Lung (tissue), 12 donors: Measurements from ENCODE around the gene CPLX3. TPM values are rescaled to one million over a fixed set of nuclear protein-coding genes. Genes with fewer than 3 reads are reported as not detected.
A peak's percentile ranks its signal among the peaks of the same experiment; 100 is the strongest.

Experiments used
- ATAC-seq: fragments of 200-7000 bp; cut with Tn5 transposase; one replicate; pipeline ENCODE4 v1.9.1; 2020; ENCODE audit warnings: moderate number of reproducible peaks; ENCODE audit not compliant: insufficient read depth, low FRiP score
- DNase-seq, 3 donors: peaks; one replicate each; pipeline ENCODE4 v3.0.0-alpha.2; 2013 to 2017
- H3K27ac ChIP-seq, 2 donors: one replicate each; pipeline ENCODE4 v1.5.1; 2013; ENCODE audit warnings: mild to moderate bottlenecking in 2 of 2, moderate library complexity in 2 of 2, control low read depth in 1 of 2, inconsistent platforms in 1 of 2, low read depth in 1 of 2, low read length in 1 of 2
- H3K27me3 ChIP-seq, 3 donors: one replicate each; pipeline ENCODE4 v1.5.1; 2013; ENCODE audit warnings: low read length in 2 of 3; ENCODE audit not compliant: control insufficient read depth in 3 of 3, insufficient read depth in 3 of 3
- H3K36me3 ChIP-seq, 4 donors: one replicate each; pipeline ENCODE4 v1.5.1; 2013; ENCODE audit warnings: low read length in 4 of 4, mild to moderate bottlenecking in 1 of 4, moderate library complexity in 1 of 4; ENCODE audit not compliant: control insufficient read depth in 4 of 4, insufficient read depth in 4 of 4
- H3K4me1 ChIP-seq, 5 donors: one replicate each; pipeline ENCODE4 v1.5.1; 2013; ENCODE audit warnings: low read length in 5 of 5, mild to moderate bottlenecking in 2 of 5, moderate library complexity in 1 of 5; ENCODE audit not compliant: control insufficient read depth in 5 of 5, insufficient read depth in 5 of 5
- H3K4me3 ChIP-seq: one replicate; pipeline ENCODE4 v1.5.1; 2013; ENCODE audit warnings: mild to moderate bottlenecking, control low read depth, moderate library complexity
- H3K9ac ChIP-seq, 2 donors: one replicate each; pipeline ENCODE4 v1.5.1; 2013; ENCODE audit warnings: low read length in 2 of 2, control low read depth in 1 of 2; ENCODE audit not compliant: insufficient read depth in 1 of 2
- H3K9me3 ChIP-seq, 4 donors: one replicate each; pipeline ENCODE4 v1.5.1; 2013; ENCODE audit warnings: low read length in 3 of 4, mild to moderate bottlenecking in 1 of 4, moderate library complexity in 1 of 4; ENCODE audit not compliant: control insufficient read depth in 4 of 4, insufficient read depth in 3 of 4
- CTCF ChIP-seq: IDR thresholded peaks from 2 replicates; pipeline ENCODE4 v1.5.1; 2012; ENCODE audit warnings: mild to moderate bottlenecking; ENCODE audit errors: control extremely low read depth, extremely low read depth
- WGBS, 2 donors: extraction: QIAGEN DNeasy Blood & Tissue Kit; methylation state at CpG; one replicate each; pipeline ENCODE4 v1.1.7; 2013; 5-methylcytosine and 5-hydroxymethylcytosine counted together
- polyA plus RNA-seq, 2 donors: library from polyadenylated mRNA; stranded (reverse); fragments of 200-250 nt; gene quantifications; one replicate each; pipeline ENCODE4 v1.2.1, GENCODE V29; 2013
- total RNA-seq, 2 donors: library from RNA; depleted of rRNA in 1 of 2; stranded (reverse); fragments of >200 nt in 1 of 2; gene quantifications; one replicate each; pipeline ENCODE4 v1.2.1, GENCODE V29; 2014 to 2021
- donor health status: control.
- donor health status: control.
- donor health status: Bipolar disorder and iron deficiency.
- donor health status: healthy.
- donor health status: DM: yes; HTN: yes; CAD: no.

CPLX3 gene
- total and polyA plus RNA-seq, 4 donors: 0.10 to 0.13 TPM; not detected in 2

DNA sequence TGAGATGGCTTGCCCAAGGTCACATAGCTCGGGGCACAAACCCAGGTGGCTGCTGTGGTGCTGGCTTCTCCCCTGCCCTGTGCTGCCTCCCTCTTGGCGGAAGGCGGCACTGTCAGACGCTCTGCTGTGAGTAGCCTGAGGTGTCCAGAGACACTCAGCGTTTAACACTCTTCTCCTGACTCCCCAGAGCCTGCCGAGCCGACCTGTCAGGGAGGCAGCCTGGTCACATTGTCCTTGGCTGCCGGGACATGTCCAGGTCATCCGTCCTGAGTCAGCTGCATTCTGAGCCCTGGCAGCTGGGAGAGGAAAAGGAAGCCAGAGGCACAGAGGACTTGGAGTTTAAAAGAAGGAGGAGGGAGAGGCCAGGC lies 9.1 kb upstream of the CPLX3 start:
- WGBS, 2 donors: 38 to 60% methylated on average over 9 of the region's 9 CpGs
- Histone ChIP-seq H3K9me3 (no peaks in the 10 kb centered on the region), H3K9ac (no peak overlapping the region), H3K4me1 (peaks cover 0 to 13% (median 0%) of the 10 kb centered on the region in 5 donors), H3K4me3 (no peak overlapping the region), H3K27me3 (no peaks in the 10 kb centered on the region), H3K36me3 (no peaks in the 10 kb centered on the region), H3K27ac (peak overlapping the region in 1 of 2 donors; percentile 69)
- TF ChIP-seq CTCF: no peak
- ATAC-seq (no peak), DNase-seq (no peak)

- no peak for DNase-seq
- H3K36me3 ChIP-seq: no peaks in the 10 kb centered on the region
- TF ChIP-seq CTCF: no peak
- H3K9ac ChIP-seq: no peak overlapping the region
- H3K4me1 ChIP-seq: peaks cover 0 to 5% (median 0%) of the 10 kb centered on the region in 5 donors
- no peak overlapping the region for H3K4me3 ChIP-seq
- 89 to 92% methylated on average over 5 of the region's 5 CpGs for WGBS, 2 donors
- peaks cover 0 to 2% (median 0%) of the 10 kb centered on the region in 3 donors for H3K27me3 ChIP-seq
- H3K9me3 ChIP-seq: no peaks in the 10 kb centered on the region
- H3K27ac ChIP-seq: no peak overlapping the region
- no peak for ATAC-seq
Measured at GRCh38 chr15:74820056-74820455, 6.4 kb upstream of the CPLX3 start.

- no peaks in the 10 kb centered on the region for H3K9me3 ChIP-seq
- no peak for TF ChIP-seq CTCF
- DNase-seq (no peak), ATAC-seq (no peak)
- H3K4me1 ChIP-seq: peaks cover 0 to 5% (median 0%) of the 10 kb centered on the region in 5 donors
- no peaks in the 10 kb centered on the region for H3K36me3 ChIP-seq
- peaks cover 0 to 10% (median 0%) of the 10 kb centered on the region in 3 donors for H3K27me3 ChIP-seq
- WGBS, 2 donors: 59 to 70% methylated on average over 11 of the region's 11 CpGs
- no peak overlapping the region for H3K27ac ChIP-seq
- H3K9ac ChIP-seq: no peak overlapping the region
- no peak overlapping the region for H3K4me3 ChIP-seq
Measured at GRCh38 chr15:74821091-74821789, 5.2 kb upstream of the CPLX3 start.

DNA sequence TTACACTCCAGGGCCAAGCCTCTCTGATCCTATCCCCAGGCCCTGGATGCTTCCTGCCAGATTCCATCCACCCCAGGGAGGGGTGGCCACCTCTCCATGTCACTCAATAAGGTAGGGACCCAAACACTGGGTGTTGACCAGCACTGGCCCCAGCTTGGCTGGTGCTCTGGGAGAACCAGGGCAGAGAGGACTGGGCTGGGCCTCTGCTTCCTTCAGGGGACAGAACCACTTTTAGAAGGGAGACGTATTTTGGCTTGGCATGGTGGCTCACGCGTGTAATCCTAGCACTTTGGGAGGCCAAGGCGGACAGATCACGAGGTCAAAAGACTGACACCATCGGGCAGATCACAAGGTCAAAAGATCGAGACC lies 4.7 kb upstream of the CPLX3 start:
- Histone ChIP-seq H3K36me3 (no peaks in the 10 kb centered on the region), H3K4me3 (no peak overlapping the region), H3K27ac (no peak overlapping the region), H3K9me3 (no peaks in the 10 kb centered on the region), H3K27me3 (peaks cover 0 to 11% (median 0%) of the 10 kb centered on the region in 3 donors), H3K4me1 (peaks cover 0 to 7% (median 0%) of the 10 kb centered on the region in 5 donors), H3K9ac (no peak overlapping the region)
- no peak for DNase-seq
- no peak for TF ChIP-seq CTCF
- no peak for ATAC-seq
- WGBS, 2 donors: 79 to 89% methylated on average over 7 of the region's 7 CpGs
